ENCODE results near the gene DPP6.

The DPP6 gene

GRCh38 chr7:154783281-154783909 lies 731.2 kb downstream of the DPP6 start:
- WGBS (ENCODE audit: extremely low coverage, insufficient coverage, low lambda C conversion rate), result no CpG with 5 or more reads among the region's 18 CpGs

GRCh38 chr7:154785898-154786297 lies 733.7 kb downstream of the DPP6 start:
- H3K27ac ChIP-seq (ENCODE audit: low read depth, low read length), result no peak overlapping the region

More at GRCh38 chr7:154783281-154783909, 731.2 kb downstream of the DPP6 start:
- H4K8ac ChIP-seq (ENCODE audit: low read depth, low read length), result no peak overlapping the region
- no peak overlapping the region for H3K9ac ChIP-seq (ENCODE audit: low read length)
- H3K4me3 ChIP-seq (ENCODE audit: low read length), result no peak overlapping the region
- no peak overlapping the region for H3K4me2 ChIP-seq (ENCODE audit: low read length)
- no peak overlapping the region for H2BK15ac ChIP-seq (replicated peaks; ENCODE audit: low read depth)
- H3K27me3 ChIP-seq (ENCODE audit: insufficient read depth, low read length, poor library complexity), result no peaks in the 10 kb centered on the region
- no peak overlapping the region for H3K18ac ChIP-seq (ENCODE audit: low read length)
- no peaks in the 10 kb centered on the region for H3K4me1 ChIP-seq (ENCODE audit: control insufficient read depth, low read depth, low read length)
- no peaks in the 10 kb centered on the region for H3K36me3 ChIP-seq (ENCODE audit: control insufficient read depth, insufficient read depth, low read length)
- H2BK5ac ChIP-seq (ENCODE audit: low read length), result no peak overlapping the region
- no peak overlapping the region for H4K5ac ChIP-seq (ENCODE audit: low read length)
- DNase-seq, result no peak
- H3K79me1 ChIP-seq (ENCODE audit: low read length), result no peaks in the 10 kb centered on the region
- no peaks in the 10 kb centered on the region for H3K79me2 ChIP-seq (ENCODE audit: control insufficient read depth, insufficient read depth, low read length)
- H3K56ac ChIP-seq (ENCODE audit: low read length), result no peak overlapping the region
- no peak overlapping the region for H2BK120ac ChIP-seq (ENCODE audit: low read depth, low read length)
- no peak overlapping the region for H3K4ac ChIP-seq (ENCODE audit: low read depth, low read length)
- no peak overlapping the region for H3K27ac ChIP-seq (ENCODE audit: low read depth, low read length)
- H2AK5ac ChIP-seq (ENCODE audit: low read length), result no peak overlapping the region
- H3K23ac ChIP-seq (ENCODE audit: low read length), result no peak overlapping the region

DNA sequence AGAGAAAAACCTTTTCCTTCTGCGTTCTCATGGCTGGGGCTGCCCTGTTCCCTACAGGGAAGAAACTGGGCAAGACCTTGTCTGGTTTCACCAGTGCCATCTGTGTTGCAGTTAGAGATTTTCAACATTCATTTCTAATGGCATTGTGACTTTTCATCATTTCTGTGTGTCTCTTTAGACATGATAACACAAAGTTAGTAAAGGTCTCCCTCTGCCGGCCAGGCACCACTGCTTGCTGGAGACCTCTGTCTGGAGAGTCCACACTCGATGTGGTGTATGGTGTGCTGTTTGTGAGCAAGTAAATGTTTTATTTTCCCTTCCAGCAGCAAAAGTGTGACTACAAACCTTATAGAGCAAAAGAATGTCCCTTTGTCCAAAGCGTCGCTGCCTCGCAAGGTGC lies 737.2 kb downstream of the DPP6 start:
- no CpG with 5 or more reads among the region's 6 CpGs for WGBS (ENCODE audit: extremely low coverage, insufficient coverage, low lambda C conversion rate)
- no peak overlapping the region for H3K23ac ChIP-seq (ENCODE audit: low read length)
- peak; percentile 44 for DNase-seq

More at GRCh38 chr7:154785898-154786297, 733.7 kb downstream of the DPP6 start:
- H4K5ac ChIP-seq (ENCODE audit: low read length), result no peak overlapping the region
- no CpG with 5 or more reads among the region's 2 CpGs for WGBS (ENCODE audit: extremely low coverage, insufficient coverage, low lambda C conversion rate)
- H3K56ac ChIP-seq (ENCODE audit: low read length), result no peak overlapping the region
- H3K18ac ChIP-seq (ENCODE audit: low read length), result no peak overlapping the region
- H3K23ac ChIP-seq (ENCODE audit: low read length), result no peak overlapping the region
- no peak overlapping the region for H2BK5ac ChIP-seq (ENCODE audit: low read length)
- H2BK120ac ChIP-seq (ENCODE audit: low read depth, low read length), result no peak overlapping the region
- H3K4ac ChIP-seq (ENCODE audit: low read depth, low read length), result no peak overlapping the region
- no peak overlapping the region for H3K9ac ChIP-seq (ENCODE audit: low read length)
- no peaks in the 10 kb centered on the region for H3K36me3 ChIP-seq (ENCODE audit: control insufficient read depth, insufficient read depth, low read length)
- no peaks in the 10 kb centered on the region for H3K27me3 ChIP-seq (ENCODE audit: insufficient read depth, low read length, poor library complexity)
- no peak for DNase-seq
- H3K4me2 ChIP-seq (ENCODE audit: low read length), result no peak overlapping the region
- no peaks in the 10 kb centered on the region for H3K4me1 ChIP-seq (ENCODE audit: control insufficient read depth, low read depth, low read length)
- no peak overlapping the region for H3K4me3 ChIP-seq (ENCODE audit: low read length)
- H3K79me2 ChIP-seq (ENCODE audit: control insufficient read depth, insufficient read depth, low read length), result no peaks in the 10 kb centered on the region
- no peaks in the 10 kb centered on the region for H3K79me1 ChIP-seq (ENCODE audit: low read length)
- H2BK15ac ChIP-seq (replicated peaks; ENCODE audit: low read depth), result no peak overlapping the region
- H4K8ac ChIP-seq (ENCODE audit: low read depth, low read length), result no peak overlapping the region
- no peak overlapping the region for H2AK5ac ChIP-seq (ENCODE audit: low read length)

DNA sequence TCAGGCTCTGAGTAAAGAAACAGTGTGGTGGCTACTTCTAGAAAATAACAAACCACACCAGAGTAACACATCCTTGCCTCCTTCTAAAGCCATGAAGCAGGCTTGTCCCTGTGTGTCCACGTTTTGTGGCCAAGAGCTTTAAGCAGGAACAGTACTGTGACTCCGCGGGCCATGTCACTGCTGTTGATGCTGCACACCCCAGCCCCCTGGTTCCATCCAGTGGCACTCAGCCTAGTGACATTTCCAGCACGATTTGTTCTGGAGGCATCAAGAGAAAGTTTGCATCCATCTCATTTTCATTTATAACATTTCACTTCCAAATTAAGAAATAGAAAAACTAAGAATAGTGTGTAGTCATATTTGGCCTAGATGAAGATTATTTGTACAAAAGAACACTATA lies 739.4 kb downstream of the DPP6 start:
- no peak overlapping the region for H3K4ac ChIP-seq (ENCODE audit: low read depth, low read length)
- WGBS (ENCODE audit: extremely low coverage, insufficient coverage, low lambda C conversion rate), result no CpG with 5 or more reads among the region's 4 CpGs

More for the DNA sequence above, 737.2 kb downstream of the DPP6 start:
- H3K4ac ChIP-seq (ENCODE audit: low read depth, low read length), result no peak overlapping the region
- no peak overlapping the region for H3K4me2 ChIP-seq (ENCODE audit: low read length)
- no peak overlapping the region for H3K4me3 ChIP-seq (ENCODE audit: low read length)
- H3K27ac ChIP-seq (ENCODE audit: low read depth, low read length), result no peak overlapping the region
- H3K56ac ChIP-seq (ENCODE audit: low read length), result no peak overlapping the region
- H2BK5ac ChIP-seq (ENCODE audit: low read length), result no peak overlapping the region
- H3K79me2 ChIP-seq (ENCODE audit: control insufficient read depth, insufficient read depth, low read length), result no peaks in the 10 kb centered on the region
- no peak overlapping the region for H4K8ac ChIP-seq (ENCODE audit: low read depth, low read length)
- no peak overlapping the region for H2BK120ac ChIP-seq (ENCODE audit: low read depth, low read length)
- no peak overlapping the region for H3K18ac ChIP-seq (ENCODE audit: low read length)
- no peak overlapping the region for H2AK5ac ChIP-seq (ENCODE audit: low read length)
- H3K36me3 ChIP-seq (ENCODE audit: control insufficient read depth, insufficient read depth, low read length), result no peaks in the 10 kb centered on the region
- no peaks in the 10 kb centered on the region for H3K27me3 ChIP-seq (ENCODE audit: insufficient read depth, low read length, poor library complexity)
- H4K5ac ChIP-seq (ENCODE audit: low read length), result no peak overlapping the region
- H3K79me1 ChIP-seq (ENCODE audit: low read length), result no peaks in the 10 kb centered on the region
- H2BK15ac ChIP-seq (replicated peaks; ENCODE audit: low read depth), result no peak overlapping the region
- no peaks in the 10 kb centered on the region for H3K4me1 ChIP-seq (ENCODE audit: control insufficient read depth, low read depth, low read length)
- H3K9ac ChIP-seq (ENCODE audit: low read length), result no peak overlapping the region

GRCh38 chr7:154792436-154793055 lies 740.3 kb downstream of the DPP6 start:
- DNase-seq, result no peak
- Histone ChIP-seq H3K23ac (ENCODE audit: low read length) (no peak overlapping the region), H3K4me1 (ENCODE audit: control insufficient read depth, low read depth, low read length) (no peaks in the 10 kb centered on the region), H3K79me2 (ENCODE audit: control insufficient read depth, insufficient read depth, low read length) (no peaks in the 10 kb centered on the region), H3K18ac (ENCODE audit: low read length) (no peak overlapping the region), H3K36me3 (ENCODE audit: control insufficient read depth, insufficient read depth, low read length) (no peaks in the 10 kb centered on the region), H2BK5ac (ENCODE audit: low read length) (no peak overlapping the region), H3K56ac (ENCODE audit: low read length) (no peak overlapping the region), H4K5ac (ENCODE audit: low read length) (no peak overlapping the region), H4K8ac (ENCODE audit: low read depth, low read length) (no peak overlapping the region), H2BK120ac (ENCODE audit: low read depth, low read length) (no peak overlapping the region), H3K27ac (ENCODE audit: low read depth, low read length) (no peak overlapping the region), H3K79me1 (ENCODE audit: low read length) (no peaks in the 10 kb centered on the region), H3K4ac (ENCODE audit: low read depth, low read length) (no peak overlapping the region), H3K9ac (ENCODE audit: low read length) (no peak overlapping the region), H2AK5ac (ENCODE audit: low read length) (no peak overlapping the region), H2BK15ac (replicated peaks; ENCODE audit: low read depth) (no peak overlapping the region), H3K4me3 (ENCODE audit: low read length) (no peak overlapping the region), H3K4me2 (ENCODE audit: low read length) (no peak overlapping the region), H3K27me3 (ENCODE audit: insufficient read depth, low read length, poor library complexity) (no peaks in the 10 kb centered on the region)
- WGBS (ENCODE audit: extremely low coverage, insufficient coverage, low lambda C conversion rate), result no CpG with 5 or more reads among the region's 7 CpGs

More for the DNA sequence above, 739.4 kb downstream of the DPP6 start:
- Histone ChIP-seq H4K5ac (ENCODE audit: low read length) (no peak overlapping the region), H3K79me1 (ENCODE audit: low read length) (no peaks in the 10 kb centered on the region), H3K4me2 (ENCODE audit: low read length) (no peak overlapping the region), H2AK5ac (ENCODE audit: low read length) (no peak overlapping the region), H3K4me3 (ENCODE audit: low read length) (no peak overlapping the region), H2BK15ac (replicated peaks; ENCODE audit: low read depth) (no peak overlapping the region), H3K18ac (ENCODE audit: low read length) (no peak overlapping the region), H3K36me3 (ENCODE audit: control insufficient read depth, insufficient read depth, low read length) (no peaks in the 10 kb centered on the region), H4K8ac (ENCODE audit: low read depth, low read length) (no peak overlapping the region), H3K79me2 (ENCODE audit: control insufficient read depth, insufficient read depth, low read length) (no peaks in the 10 kb centered on the region), H3K27ac (ENCODE audit: low read depth, low read length) (no peak overlapping the region), H3K23ac (ENCODE audit: low read length) (no peak overlapping the region), H2BK120ac (ENCODE audit: low read depth, low read length) (no peak overlapping the region), H3K4me1 (ENCODE audit: control insufficient read depth, low read depth, low read length) (no peaks in the 10 kb centered on the region), H3K9ac (ENCODE audit: low read length) (no peak overlapping the region), H2BK5ac (ENCODE audit: low read length) (no peak overlapping the region), H3K56ac (ENCODE audit: low read length) (no peak overlapping the region), H3K27me3 (ENCODE audit: insufficient read depth, low read length, poor library complexity) (no peaks in the 10 kb centered on the region)
- DNase-seq, result no peak
